ENCODE results near the gene B3GNT3. TPM values are rescaled to one million over a fixed set of nuclear protein-coding genes. Genes with fewer than 3 reads are reported as not detected.

The B3GNT3 gene
- polyA plus RNA-seq, 3 donors: not detected

DNA sequence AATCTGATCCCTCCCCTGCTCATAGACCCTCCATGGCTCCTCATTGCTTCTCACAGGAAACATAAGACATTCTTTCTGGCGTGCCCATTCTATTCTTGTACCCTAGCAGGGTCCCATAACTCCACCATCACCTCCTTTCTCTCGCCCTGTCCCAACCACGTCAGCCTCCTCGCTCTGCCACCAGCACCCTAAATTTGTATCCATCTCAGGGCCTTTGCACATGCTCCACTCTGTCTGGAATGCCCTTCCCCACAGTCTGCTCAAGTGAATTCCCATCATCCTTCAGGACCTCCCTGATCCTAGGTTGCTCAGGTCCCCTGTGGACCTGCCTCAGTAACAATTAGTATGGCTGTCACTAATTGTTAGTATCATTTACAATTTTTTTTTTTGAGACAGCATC is 10.5 kb downstream of the B3GNT3 start:
- Mint-ChIP-seq H3K4me1 (peaks cover 23% of the 10 kb centered on the region), H3K27ac (peak overlapping the region in 2 of 7 donors; percentile 21 to 27)
- H3K9me3 ChIP-seq (replicated peaks in 1 of 2; ENCODE audit: control insufficient read depth in 1 of 2, insufficient read depth in 1 of 2, low read length in 2 of 2): no peaks in the 10 kb centered on the region

GRCh38 chr19:17806945-17807344 is 12.0 kb downstream of the B3GNT3 start:
- no peaks in the 10 kb centered on the region for H3K36me3 ChIP-seq (replicated peaks in 1 of 2; ENCODE audit: control insufficient read depth in 1 of 2, insufficient read depth in 2 of 2, low read length in 2 of 2)
- H3K4me3 ChIP-seq (replicated peaks in 1 of 3; ENCODE audit: low read depth in 2 of 3, low read length in 3 of 3): no peak overlapping the region
- H3K4me2 ChIP-seq (replicated peaks; ENCODE audit: extremely low read depth, low read length, poor library complexity, severe bottlenecking): no peak overlapping the region
- Mint-ChIP-seq H3K36me3 (peaks cover 0 to 6% of the 10 kb centered on the region in 2 donors), H3K27ac (peak overlapping the region in 2 of 7 donors; percentile 36 to 61), H3K4me3 (peak overlapping the region in 1 of 2 donors; percentile 76), H3K4me1 (peaks cover 23% of the 10 kb centered on the region), H3K9me3 (peaks cover 0 to 3% (median 1%) of the 10 kb centered on the region in 7 donors), H3K27me3 (ENCODE audit: low read depth in 3 of 3) (peaks cover 18 to 32% (median 25%) of the 10 kb centered on the region in 3 donors)
- DNase-seq: peak; percentile 21 to 51 (median 26)
- H3K27ac ChIP-seq (ENCODE audit: low read depth in 1 of 2, low read length in 2 of 2): no peak overlapping the region
- peaks cover 19 to 20% of the 10 kb centered on the region in 2 donors for H3K4me1 ChIP-seq (ENCODE audit: control insufficient read depth in 1 of 2, insufficient read depth in 2 of 2, low read length in 2 of 2)
- no peaks in the 10 kb centered on the region for H3K79me2 ChIP-seq (ENCODE audit: insufficient read depth, low read length)
- H3K27me3 ChIP-seq (ENCODE audit: control insufficient read depth in 2 of 2, insufficient read depth in 2 of 2, low read length in 2 of 2): peaks cover 0 to 14% of the 10 kb centered on the region in 2 donors
- no peaks in the 10 kb centered on the region for H4K20me1 ChIP-seq (ENCODE audit: insufficient read depth, low read length)
- H3K9ac ChIP-seq (ENCODE audit: insufficient read depth, low read length, poor library complexity, severe bottlenecking): no peak overlapping the region
- H2AFZ ChIP-seq (ENCODE audit: insufficient read depth, low read depth, low read length, poor library complexity, severe bottlenecking): no peak overlapping the region
- 47% methylated on average over 2 of the region's 3 CpGs for WGBS (ENCODE audit: insufficient coverage)
- intact Hi-C loops (cut with micrococcal nuclease): no loop called here
- TF ChIP-seq CTCF (IDR thresholded peaks at IDR 0.05): no peak
- H3K9me3 ChIP-seq (replicated peaks in 1 of 2; ENCODE audit: control insufficient read depth in 1 of 2, insufficient read depth in 1 of 2, low read length in 2 of 2): no peaks in the 10 kb centered on the region

More for the DNA sequence above, 10.5 kb downstream of the B3GNT3 start:
- no peaks in the 10 kb centered on the region for H3K36me3 ChIP-seq (replicated peaks in 1 of 2; ENCODE audit: control insufficient read depth in 1 of 2, insufficient read depth in 2 of 2, low read length in 2 of 2)
- H3K4me1 ChIP-seq (ENCODE audit: control insufficient read depth in 1 of 2, insufficient read depth in 2 of 2, low read length in 2 of 2): peaks cover 19 to 20% of the 10 kb centered on the region in 2 donors
- H4K20me1 ChIP-seq (ENCODE audit: insufficient read depth, low read length): no peaks in the 10 kb centered on the region
- H3K27me3 Mint-ChIP-seq (ENCODE audit: low read depth in 3 of 3): peaks cover 24 to 41% (median 26%) of the 10 kb centered on the region in 3 donors
- DNase-seq: no peak
- 94% methylated on average over 4 of the region's 4 CpGs for WGBS (ENCODE audit: insufficient coverage)
- H3K9ac ChIP-seq (ENCODE audit: insufficient read depth, low read length, poor library complexity, severe bottlenecking): no peak overlapping the region
- H3K4me2 ChIP-seq (replicated peaks; ENCODE audit: extremely low read depth, low read length, poor library complexity, severe bottlenecking): no peak overlapping the region
- TF ChIP-seq CTCF (IDR thresholded peaks at IDR 0.05): no peak
- H3K27ac ChIP-seq (ENCODE audit: low read depth in 1 of 2, low read length in 2 of 2): no peak overlapping the region
- no peaks in the 10 kb centered on the region for H3K79me2 ChIP-seq (ENCODE audit: insufficient read depth, low read length)
- no peak overlapping the region for H3K4me3 ChIP-seq (replicated peaks in 1 of 3; ENCODE audit: low read depth in 2 of 3, low read length in 3 of 3)
- no peak overlapping the region for H3K4me3 Mint-ChIP-seq
- peaks cover 0 to 14% of the 10 kb centered on the region in 2 donors for H3K27me3 ChIP-seq (ENCODE audit: control insufficient read depth in 2 of 2, insufficient read depth in 2 of 2, low read length in 2 of 2)
- intact Hi-C loops (cut with micrococcal nuclease): no loop called here
- peaks cover 0 to 6% of the 10 kb centered on the region in 2 donors for H3K36me3 Mint-ChIP-seq
- H2AFZ ChIP-seq (ENCODE audit: insufficient read depth, low read depth, low read length, poor library complexity, severe bottlenecking): no peak overlapping the region
- H3K9me3 Mint-ChIP-seq: peaks cover 0 to 5% (median 1%) of the 10 kb centered on the region in 7 donors
